H9 (cell line): ENCODE results near the gene KRT81. TPM values are rescaled to one million over a fixed set of nuclear protein-coding genes. Genes with fewer than 3 reads are reported as not detected.

ENCODE experiments used
- DNase-seq: peaks from one replicate; pipeline ENCODE4 v3.0.0-alpha.2; 2017
- H2AFZ ChIP-seq: one replicate; pipeline ENCODE4 v1.6.1; 2013; ENCODE audit warnings: mild to moderate bottlenecking, low read length, control low read depth, moderate library complexity
- H2AK5ac ChIP-seq: 2 replicates; pipeline ENCODE4 v1.6.1; 2013; ENCODE audit warnings: low read length, control low read depth, mixed read lengths; ENCODE audit not compliant: insufficient read length
- H2BK120ac ChIP-seq: one replicate; pipeline ENCODE4 v1.6.1; 2013; ENCODE audit warnings: low read depth, mild to moderate bottlenecking, low read length, control low read depth, inconsistent platforms; ENCODE audit not compliant: poor library complexity, severe bottlenecking
- H2BK12ac ChIP-seq: 2 replicates; pipeline ENCODE4 v1.6.1; 2013; ENCODE audit warnings: low read length, control low read depth, mixed read lengths, low read depth; ENCODE audit not compliant: insufficient read length
- H2BK15ac ChIP-seq: 2 replicates; pipeline ENCODE4 v1.6.1; 2013; ENCODE audit warnings: low read depth, low read length, control low read depth
- H2BK20ac ChIP-seq: one replicate; pipeline ENCODE4 v1.6.1; 2013; ENCODE audit warnings: low read depth, mild to moderate bottlenecking, low read length, control low read depth, inconsistent platforms; ENCODE audit not compliant: poor library complexity, severe bottlenecking
- H2BK5ac ChIP-seq: 2 replicates; pipeline ENCODE4 v1.6.1; 2013; ENCODE audit warnings: low read length, control low read depth, mixed read lengths; ENCODE audit not compliant: insufficient read length
- H3K14ac ChIP-seq: 2 replicates; pipeline ENCODE4 v1.6.1; 2013; ENCODE audit warnings: low read length, control low read depth; ENCODE audit not compliant: insufficient read depth
- H3K18ac ChIP-seq: 2 replicates; pipeline ENCODE4 v1.6.1; 2013; ENCODE audit warnings: low read depth, mild to moderate bottlenecking, mixed read lengths, low read length, control low read depth; ENCODE audit not compliant: insufficient read length
- H3K23ac ChIP-seq: 2 replicates; pipeline ENCODE4 v1.6.1; 2013; ENCODE audit warnings: low read length, control low read depth, mixed read lengths, low read depth; ENCODE audit not compliant: insufficient read length
- H3K23me2 ChIP-seq: 2 replicates; pipeline ENCODE4 v1.6.1; 2013; ENCODE audit warnings: low read depth, mild to moderate bottlenecking, mixed read lengths, low read length, control low read depth; ENCODE audit not compliant: insufficient read length, poor library complexity, severe bottlenecking
- H3K27ac ChIP-seq: 2 replicates; pipeline ENCODE4 v1.5.1; 2013; ENCODE audit warnings: low read length, control low read depth, mixed read lengths, low read depth; ENCODE audit not compliant: insufficient read length
- H3K27me3 ChIP-seq: 2 replicates; pipeline ENCODE4 v1.6.1; 2013; ENCODE audit warnings: low read length, control low read depth, inconsistent platforms; ENCODE audit not compliant: insufficient read depth
- H3K4ac ChIP-seq: 2 replicates; pipeline ENCODE4 v1.6.1; 2013; ENCODE audit warnings: low read depth, mild to moderate bottlenecking, control low read depth, inconsistent platforms, low read length, moderate library complexity
- H3K4me1 ChIP-seq: 2 replicates; pipeline ENCODE4 v1.6.1; 2013; ENCODE audit warnings: low read length, control low read depth, inconsistent platforms; ENCODE audit not compliant: insufficient read depth
- H3K4me2 ChIP-seq: 2 replicates; pipeline ENCODE4 v1.6.1; 2013; ENCODE audit warnings: low read length, control low read depth, mixed read lengths; ENCODE audit not compliant: insufficient read length, insufficient read depth
- H3K56ac ChIP-seq: 2 replicates; pipeline ENCODE4 v1.6.1; 2013; ENCODE audit warnings: low read depth, mild to moderate bottlenecking, mixed read lengths, low read length, control low read depth; ENCODE audit not compliant: insufficient read length
- H3K79me1 ChIP-seq: 2 replicates; pipeline ENCODE4 v1.6.1; 2013; ENCODE audit warnings: low read depth, mild to moderate bottlenecking, moderate library complexity, low read length, control low read depth, inconsistent platforms; ENCODE audit not compliant: insufficient read depth, poor library complexity, severe bottlenecking
- H3K79me2 ChIP-seq: 2 replicates; pipeline ENCODE4 v1.6.1; 2013; ENCODE audit warnings: low read length, control low read depth, inconsistent platforms; ENCODE audit not compliant: insufficient read depth
- H3K9ac ChIP-seq: 2 replicates; pipeline ENCODE4 v1.6.1; 2013; ENCODE audit warnings: low read length, control low read depth, mixed read lengths; ENCODE audit not compliant: insufficient read length; ENCODE audit errors: extremely low read depth
- H3K9me3 ChIP-seq: one replicate; pipeline ENCODE4 v1.6.1; 2013; ENCODE audit warnings: low read depth, low read length, inconsistent platforms; ENCODE audit not compliant: control insufficient read depth
- H3T11ph ChIP-seq: one replicate; pipeline ENCODE4 v1.6.1; 2013; ENCODE audit warnings: mild to moderate bottlenecking, low read length, control low read depth, inconsistent platforms
- H4K20me1 ChIP-seq: one replicate; pipeline ENCODE4 v1.6.1; 2013; ENCODE audit not compliant: control insufficient read depth, insufficient read length, insufficient read depth
- H4K5ac ChIP-seq: 2 replicates; pipeline ENCODE4 v1.6.1; 2013; ENCODE audit warnings: low read depth, mild to moderate bottlenecking, mixed read lengths, low read length, control low read depth; ENCODE audit not compliant: insufficient read length
- H4K8ac ChIP-seq: replicated peaks from 2 replicates; pipeline ENCODE4 v1.6.1; 2013; ENCODE audit warnings: low read length, control low read depth, mixed read lengths, low read depth; ENCODE audit not compliant: insufficient read length
- H4K91ac ChIP-seq: 2 replicates; pipeline ENCODE4 v1.6.1; 2013; ENCODE audit warnings: low read depth, mild to moderate bottlenecking, moderate library complexity, mixed read lengths, low read length, control low read depth; ENCODE audit not compliant: insufficient read length
- H3K27ac Mint-ChIP-seq, 3 experiments: 2 replicates in 2 of 3; 3 replicates in 1 of 3; pipeline ENCODE4 v1.8.0; 2020 to 2021; ENCODE audit warnings: mixed read lengths in 3 of 3, mild to moderate bottlenecking in 1 of 3, moderate library complexity in 1 of 3
- H3K27me3 Mint-ChIP-seq: 2 replicates; pipeline ENCODE4 v1.8.0; 2021; ENCODE audit warnings: low read depth, mild to moderate bottlenecking, moderate library complexity, mixed read lengths
- H3K36me3 Mint-ChIP-seq, 3 experiments: 2 replicates in 2 of 3; 3 replicates in 1 of 3; pipeline ENCODE4 v1.8.0; 2020 to 2021; ENCODE audit warnings: low read depth in 3 of 3, mixed read lengths in 3 of 3; ENCODE audit not compliant: insufficient read depth in 1 of 3
- H3K4me1 Mint-ChIP-seq, 2 experiments: 2 replicates each; pipeline ENCODE4 v1.8.0; 2020; ENCODE audit warnings: mixed read lengths in 2 of 2
- H3K4me3 Mint-ChIP-seq, 2 experiments: 2 replicates in 1 of 2; 3 replicates in 1 of 2; pipeline ENCODE4 v1.8.0; 2020 to 2021; ENCODE audit warnings: mild to moderate bottlenecking in 2 of 2, mixed read lengths in 2 of 2, moderate library complexity in 1 of 2
- H3K9me3 Mint-ChIP-seq, 2 experiments: 2 replicates in 1 of 2; 3 replicates in 1 of 2; pipeline ENCODE4 v1.8.0; 2020; ENCODE audit warnings: mild to moderate bottlenecking in 2 of 2, mixed read lengths in 2 of 2, moderate library complexity in 1 of 2
- CTCF ChIP-seq: fragments of 200-600 bp; sonication (generic); conservative IDR thresholded peaks from 3 replicates; pipeline ENCODE4 v1.8.0; 2021; ENCODE audit warnings: antibody characterized with exemption, mild to moderate bottlenecking
- WGBS: extraction: QIAGEN DNeasy Blood & Tissue Kit; methylation state at CpG from one replicate; pipeline ENCODE4 v1.1.7; 2013; ENCODE audit warnings: missing lambda C conversion rate, low lambda C conversion rate, mixed read lengths; ENCODE audit not compliant: insufficient read length; ENCODE audit errors: extremely low coverage; 5-methylcytosine and 5-hydroxymethylcytosine counted together
- total RNA-seq: library from RNA; stranded (reverse); gene quantifications from 2 replicates; pipeline ENCODE4 v1.2.1, GENCODE V29; 2021

The KRT81 gene
- total RNA-seq, 1 experiment from 2014 or later: not detected

- Histone ChIP-seq H2BK15ac (no peak overlapping the region), H4K8ac (no peak overlapping the region), H3K4me2 (no peak overlapping the region), H3T11ph (no peak overlapping the region), H2BK12ac (no peak overlapping the region), H2AFZ (no peak overlapping the region), H3K23me2 (no peaks in the 10 kb centered on the region), H3K56ac (no peak overlapping the region), H3K79me2 (no peaks in the 10 kb centered on the region), H4K20me1 (no peaks in the 10 kb centered on the region), H3K79me1 (no peaks in the 10 kb centered on the region), H3K27me3 (no peaks in the 10 kb centered on the region), H2BK5ac (no peak overlapping the region), H3K27ac (no peak overlapping the region), H2BK120ac (no peak overlapping the region), H3K9me3 (no peaks in the 10 kb centered on the region), H2AK5ac (no peak overlapping the region), H3K4me1 (no peaks in the 10 kb centered on the region), H3K23ac (no peak overlapping the region), H3K18ac (no peak overlapping the region), H3K4ac (no peak overlapping the region), H3K9ac (no peak overlapping the region), H4K5ac (no peak overlapping the region), H2BK20ac (no peak overlapping the region), H3K14ac (no peak overlapping the region), H4K91ac (no peak overlapping the region)
- Mint-ChIP-seq H3K27me3 (peaks cover 52% of the 10 kb centered on the region), H3K9me3 (peaks cover 15 to 28% of the 10 kb centered on the region in 2 experiments; a peak in 4 of 5 replicates), H3K4me1 (peaks cover 19% of the 10 kb centered on the region in 2 experiments), H3K36me3 (peaks cover 0 to 26% (median 5%) of the 10 kb centered on the region in 3 experiments; a peak in 2 of 7 replicates), H3K27ac (no peak overlapping the region), H3K4me3 (no peak overlapping the region)
- no peak for DNase-seq
- no CpG with 5 or more reads among the region's 7 CpGs for WGBS
- TF ChIP-seq CTCF: no peak
These were observed 27.4 kb downstream of the KRT81 start for GRCh38 chr12:52263761-52264434.
